HG03521 (cell line): ENCODE data around the gene GTF2F1.
"Not testable (repeated sequence)": the region's sequence is repeated elsewhere in the genome, so short reads cannot be mapped to it uniquely, and the experiment has no call there.

Experiments used
- ATAC-seq: cut with Tn5 transposase; IDR thresholded peaks from one replicate; pipeline ENCODE4 v1.9.1; 2021; ENCODE audit warnings: mild to moderate bottlenecking, moderate library complexity; ENCODE audit not compliant: unreplicated experiment

GTF2F1 gene

GRCh38 chr19:6392221-6393073 lies 517 bp downstream of the GTF2F1 start:
- ATAC-seq: peak; percentile 5

GRCh38 chr19:6387372-6387771 lies 5.6 kb downstream of the GTF2F1 start:
- no peak for ATAC-seq

- ATAC-seq: no peak
These were observed 8.6 kb downstream of the GTF2F1 start for GRCh38 chr19:6384381-6384780.

GRCh38 chr19:6383188-6383587 lies 9.8 kb downstream of the GTF2F1 start:
- no peak for ATAC-seq

- ATAC-seq: no peak
These were observed 11.8 kb downstream of the GTF2F1 start for GRCh38 chr19:6381030-6381750.

- ATAC-seq: no peak
These were observed 13.2 kb downstream of the GTF2F1 start for GRCh38 chr19:6379744-6380143.

- no peak for ATAC-seq
These were observed 14.5 kb downstream of the GTF2F1 start for GRCh38 chr19:6378486-6378885.

GRCh38 chr19:6378041-6378440 lies 14.9 kb downstream of the GTF2F1 start:
- ATAC-seq: no peak

- no peak for ATAC-seq
These were observed 16.3 kb downstream of the GTF2F1 start for GRCh38 chr19:6376512-6377190.

GRCh38 chr19:6375411-6376010 lies 17.5 kb downstream of the GTF2F1 start, which contains the start of gene PSPN:
Gene PSPN, minus strand, starts transcription at chr19:6375933. Its CDS starts 84 bp downstream, at chr19:6375849.
- ATAC-seq: no peak

- no peak for ATAC-seq
These were observed 18.1 kb downstream of the GTF2F1 start for GRCh38 chr19:6374711-6375410.

- ATAC-seq: no peak
These were observed 18.7 kb downstream of the GTF2F1 start for GRCh38 chr19:6374161-6374709.

GRCh38 chr19:6373813-6374108 lies 19.2 kb downstream of the GTF2F1 start:
- no peak for ATAC-seq

- peak; percentile 61 for ATAC-seq
These were observed 19.7 kb downstream of the GTF2F1 start for GRCh38 chr19:6373096-6373812.

GRCh38 chr19:6372594-6373095 lies 20.3 kb downstream of the GTF2F1 start, which contains the start of gene ALKBH7:
Gene ALKBH7, plus strand, starts transcription at chr19:6372794. Its CDS starts 27 bp downstream, at chr19:6372821.
- ATAC-seq: peak; percentile 62

- no peak for ATAC-seq
These were observed 28.6 kb downstream of the GTF2F1 start for GRCh38 chr19:6364353-6364752.

GRCh38 chr19:6362351-6362801 lies 30.6 kb downstream of the GTF2F1 start:
- no peak for ATAC-seq

GRCh38 chr19:6362027-6362350 lies 31.0 kb downstream of the GTF2F1 start:
- ATAC-seq: no peak

GRCh38 chr19:6360857-6361216 lies 32.1 kb downstream of the GTF2F1 start:
- ATAC-seq: not testable (repeated sequence)
